Measurements from ENCODE around the gene METTL21A. TPM values are rescaled to one million over a fixed set of nuclear protein-coding genes. Genes with fewer than 3 reads are reported as not detected.

The METTL21A gene
- total RNA-seq, 2 experiments from 2014 or later, result 10.8 to 11.9 TPM

DNA sequence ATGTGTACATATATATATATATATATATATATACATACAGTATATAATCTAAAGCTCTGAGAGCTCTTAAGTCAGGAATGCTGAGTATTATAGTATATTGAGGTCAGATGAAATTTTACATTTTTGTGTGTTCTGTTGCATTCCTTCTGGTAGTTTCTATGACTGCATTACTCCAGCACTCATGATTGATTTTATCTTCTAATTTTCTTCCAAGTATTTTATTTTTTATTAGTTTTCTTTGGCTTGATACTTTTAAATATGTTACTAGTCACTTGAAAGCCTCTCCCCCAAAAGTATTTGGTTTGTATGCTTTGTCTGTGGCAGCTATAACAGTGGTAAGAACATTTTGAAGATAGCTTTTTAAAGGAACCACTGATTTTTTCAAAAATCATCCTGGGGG, 25.0 kb downstream of the METTL21A start:
- Mint-ChIP-seq H3K27me3 (no peaks in the 10 kb centered on the region), H3K27ac (peak overlapping the region; percentile 46), H3K36me3 (ENCODE audit: low read depth) (peaks cover 48% of the 10 kb centered on the region), H3K4me1 (ENCODE audit: low read depth) (peaks cover 32% of the 10 kb centered on the region), H3K9me3 (no peaks in the 10 kb centered on the region), H3K4me3 (no peak overlapping the region)
- DNase-seq, result no peak
- peak overlapping the region in 1 of 2 donors; percentile 17 for H3K27ac ChIP-seq (ENCODE audit: low read depth in 1 of 2, low read length in 2 of 2)
- intact Hi-C loops (cut with DNase I, micrococcal nuclease), result no loop called here
- TF ChIP-seq CTCF (IDR thresholded peaks at IDR 0.05), result no peak
- POLR2A ChIA-PET, result interaction anchor here (0.7 to 3.9 kb wide), 2 partner anchors 69 to 1441 kb away, joined by 4 to 14 read pairs; partner anchors contain the start of genes CREB1 and EEF1B2
- no peak overlapping the region for H3K4me3 ChIP-seq (ENCODE audit: low read length)
- CTCF ChIA-PET, result no interaction called here
- H3K4me1 ChIP-seq (ENCODE audit: insufficient read depth, low read length), result no peaks in the 10 kb centered on the region
- H3K27me3 ChIP-seq (ENCODE audit: control insufficient read depth in 1 of 2, insufficient read depth in 2 of 2, low read length in 2 of 2), result no peaks in the 10 kb centered on the region
- no peak for ATAC-seq (ENCODE audit: poor library complexity)
- H3K9me3 ChIP-seq (ENCODE audit: control insufficient read depth in 1 of 2, insufficient read depth in 1 of 2, low read length in 2 of 2), result no peaks in the 10 kb centered on the region
- peaks cover 26% of the 10 kb centered on the region for H3K36me3 ChIP-seq (ENCODE audit: insufficient read depth, low read length)

GRCh38 chr2:207599636-207600035, 25.6 kb downstream of the METTL21A start:
- H3K36me3 Mint-ChIP-seq (ENCODE audit: low read depth), result peaks cover 51% of the 10 kb centered on the region
- H3K9me3 Mint-ChIP-seq, result no peaks in the 10 kb centered on the region
- no peaks in the 10 kb centered on the region for H3K27me3 ChIP-seq (ENCODE audit: control insufficient read depth in 1 of 2, insufficient read depth in 2 of 2, low read length in 2 of 2)
- H3K36me3 ChIP-seq (ENCODE audit: insufficient read depth, low read length), result peaks cover 30% of the 10 kb centered on the region
- H3K4me3 ChIP-seq (ENCODE audit: low read length), result no peak overlapping the region
- peak overlapping the region; percentile 46 for H3K27ac Mint-ChIP-seq
- no peaks in the 10 kb centered on the region for H3K27me3 Mint-ChIP-seq
- no peak overlapping the region for H3K4me3 Mint-ChIP-seq
- no peak for DNase-seq
- ChIA-PET CTCF (no interaction called here), POLR2A (interaction anchor here (0.7 to 3.9 kb wide), 2 partner anchors 69 to 1440 kb away, joined by 4 to 14 read pairs; partner anchors contain the start of genes CREB1 and EEF1B2)
- H3K27ac ChIP-seq (ENCODE audit: low read depth in 1 of 2, low read length in 2 of 2), result no peak overlapping the region
- no peak for ATAC-seq (ENCODE audit: poor library complexity)
- H3K9me3 ChIP-seq (ENCODE audit: control insufficient read depth in 1 of 2, insufficient read depth in 1 of 2, low read length in 2 of 2), result no peaks in the 10 kb centered on the region
- intact Hi-C loops (cut with DNase I, micrococcal nuclease), result no loop called here
- no peaks in the 10 kb centered on the region for H3K4me1 ChIP-seq (ENCODE audit: insufficient read depth, low read length)
- peaks cover 32% of the 10 kb centered on the region for H3K4me1 Mint-ChIP-seq (ENCODE audit: low read depth)
- TF ChIP-seq CTCF (IDR thresholded peaks at IDR 0.05), result no peak

DNA sequence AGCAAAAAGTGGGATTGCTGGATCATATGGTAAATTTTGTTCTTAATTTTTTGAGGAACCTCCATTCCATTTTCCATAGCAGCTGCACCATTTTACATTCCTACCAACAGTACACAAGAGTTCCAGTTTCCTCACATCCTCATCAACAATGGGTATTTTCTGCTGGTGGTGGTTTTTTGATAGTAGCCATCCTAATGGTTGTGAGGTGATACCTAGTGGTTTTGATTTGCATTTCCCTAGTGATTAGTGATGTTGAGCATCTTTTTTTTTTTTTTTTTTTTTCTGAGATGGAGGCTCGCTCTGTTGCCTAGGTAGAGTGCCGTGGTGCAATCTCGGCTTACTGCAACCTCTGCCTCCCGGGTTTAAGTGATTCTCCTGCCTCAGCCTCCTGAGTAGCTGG, 30.5 kb downstream of the METTL21A start:
- H3K9me3 ChIP-seq (ENCODE audit: control insufficient read depth in 1 of 2, insufficient read depth in 1 of 2, low read length in 2 of 2), result peaks cover 11 to 12% of the 10 kb centered on the region in 2 experiments
- Mint-ChIP-seq H3K27ac (peak overlapping the region; percentile 29), H3K4me1 (ENCODE audit: low read depth) (peaks cover 8% of the 10 kb centered on the region), H3K4me3 (no peak overlapping the region), H3K9me3 (peaks cover 6% of the 10 kb centered on the region), H3K27me3 (no peaks in the 10 kb centered on the region), H3K36me3 (ENCODE audit: low read depth) (peaks cover 84% of the 10 kb centered on the region)
- no peak for TF ChIP-seq CTCF (IDR thresholded peaks at IDR 0.05)
- H3K4me1 ChIP-seq (ENCODE audit: insufficient read depth, low read length), result no peaks in the 10 kb centered on the region
- no peak overlapping the region for H3K27ac ChIP-seq (ENCODE audit: low read depth in 1 of 2, low read length in 2 of 2)
- no peaks in the 10 kb centered on the region for H3K27me3 ChIP-seq (ENCODE audit: control insufficient read depth in 1 of 2, insufficient read depth in 2 of 2, low read length in 2 of 2)
- no peak overlapping the region for H3K4me3 ChIP-seq (ENCODE audit: low read length)
- ChIA-PET POLR2A (no interaction called here), CTCF (no interaction called here)
- DNase-seq (no peak), ATAC-seq (ENCODE audit: poor library complexity) (no peak)
- H3K36me3 ChIP-seq (ENCODE audit: insufficient read depth, low read length), result peaks cover 66% of the 10 kb centered on the region
- intact Hi-C loops (cut with DNase I, micrococcal nuclease), result no loop called here
